Fibroblast of mammary gland (primary cell): ENCODE results near the gene PRSS57.

Experiments
- DNase-seq: peaks from one replicate; pipeline ENCODE4 v3.0.0-alpha.2; 2010; ENCODE audit warnings: low read depth
- H3K4me3 ChIP-seq: 2 replicates; pipeline ENCODE4 v1.5.1; 2011; ENCODE audit warnings: low read depth, mild to moderate bottlenecking, low read length, moderate library complexity; ENCODE audit not compliant: control insufficient read depth
- TF ChIP-seq, protein P1 (sequence below): conservative IDR thresholded peaks from 2 replicates; pipeline ENCODE4 v1.5.1; 2011; ENCODE audit warnings: low read depth, low read length, inconsistent platforms; ENCODE audit not compliant: control insufficient read depth, insufficient read depth

PRSS57 gene

DNA sequence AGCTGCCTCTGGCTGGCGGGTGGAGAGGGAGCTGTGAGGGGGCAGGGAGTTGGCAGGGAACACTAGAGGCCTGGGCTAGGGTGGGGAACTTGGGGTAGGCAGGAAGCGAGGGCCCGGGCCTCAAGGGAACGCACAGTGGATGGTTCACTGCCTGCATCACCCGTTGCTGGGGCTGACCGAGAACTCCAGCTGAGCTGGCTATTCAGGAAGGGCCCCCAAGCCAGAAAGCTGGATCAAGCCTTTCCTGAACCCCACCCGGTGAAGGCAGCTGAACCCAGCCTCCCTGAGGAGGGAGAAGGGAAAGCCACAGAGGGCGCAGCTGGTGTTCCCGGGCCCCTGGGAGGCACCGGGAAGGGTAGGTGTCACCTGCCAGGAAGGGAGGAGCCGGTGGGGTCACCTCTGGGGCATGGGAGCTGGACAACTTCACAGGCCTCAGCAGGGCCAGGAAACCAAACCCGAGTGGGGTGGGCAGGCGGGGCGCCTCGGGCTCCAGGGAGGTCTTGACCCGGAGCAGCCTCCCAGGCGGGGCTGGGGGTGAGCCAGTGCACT is 27.4 kb upstream of the PRSS57 start:
- DNase-seq: no peak
- TF ChIP-seq, protein P1, sequence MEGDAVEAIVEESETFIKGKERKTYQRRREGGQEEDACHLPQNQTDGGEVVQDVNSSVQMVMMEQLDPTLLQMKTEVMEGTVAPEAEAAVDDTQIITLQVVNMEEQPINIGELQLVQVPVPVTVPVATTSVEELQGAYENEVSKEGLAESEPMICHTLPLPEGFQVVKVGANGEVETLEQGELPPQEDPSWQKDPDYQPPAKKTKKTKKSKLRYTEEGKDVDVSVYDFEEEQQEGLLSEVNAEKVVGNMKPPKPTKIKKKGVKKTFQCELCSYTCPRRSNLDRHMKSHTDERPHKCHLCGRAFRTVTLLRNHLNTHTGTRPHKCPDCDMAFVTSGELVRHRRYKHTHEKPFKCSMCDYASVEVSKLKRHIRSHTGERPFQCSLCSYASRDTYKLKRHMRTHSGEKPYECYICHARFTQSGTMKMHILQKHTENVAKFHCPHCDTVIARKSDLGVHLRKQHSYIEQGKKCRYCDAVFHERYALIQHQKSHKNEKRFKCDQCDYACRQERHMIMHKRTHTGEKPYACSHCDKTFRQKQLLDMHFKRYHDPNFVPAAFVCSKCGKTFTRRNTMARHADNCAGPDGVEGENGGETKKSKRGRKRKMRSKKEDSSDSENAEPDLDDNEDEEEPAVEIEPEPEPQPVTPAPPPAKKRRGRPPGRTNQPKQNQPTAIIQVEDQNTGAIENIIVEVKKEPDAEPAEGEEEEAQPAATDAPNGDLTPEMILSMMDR: no peak
- no peak overlapping the region for H3K4me3 ChIP-seq

GRCh38 chr19:720345-721160 is 25.3 kb upstream of the PRSS57 start:
- DNase-seq: no peak
- no peak overlapping the region for H3K4me3 ChIP-seq
- TF ChIP-seq, protein P1: no peak

- H3K4me3 ChIP-seq: no peak overlapping the region
- TF ChIP-seq, protein P1: no peak
- DNase-seq: no peak
These were observed 24.5 kb upstream of the PRSS57 start for GRCh38 chr19:719636-720344.

DNA sequence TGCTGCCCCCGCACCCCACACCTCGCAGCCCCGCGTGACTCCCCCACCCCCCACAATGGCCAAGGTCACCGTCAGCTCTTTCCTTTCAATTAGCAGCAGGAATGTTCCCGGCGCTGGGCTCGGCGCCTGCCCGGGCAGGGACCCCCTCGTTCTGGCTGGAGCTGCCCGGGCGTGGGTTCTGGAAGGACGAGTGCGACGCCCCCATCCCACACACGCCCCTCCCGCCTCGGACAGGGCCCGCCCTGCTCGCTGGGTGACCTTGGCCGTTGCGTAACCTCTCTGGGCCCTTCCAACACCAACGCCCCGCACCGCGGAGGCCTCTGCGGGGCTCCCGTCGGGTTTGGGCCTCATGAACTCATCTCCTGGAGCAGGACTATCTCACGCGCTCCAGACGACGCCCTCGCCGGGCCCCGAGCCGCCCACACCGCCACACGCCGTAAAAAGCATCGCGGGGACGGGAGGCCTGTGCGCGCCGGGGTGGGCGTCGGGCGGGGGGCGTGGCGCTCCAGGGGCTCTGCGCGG is 23.8 kb upstream of the PRSS57 start:
- peak; percentile 37 for DNase-seq

DNA sequence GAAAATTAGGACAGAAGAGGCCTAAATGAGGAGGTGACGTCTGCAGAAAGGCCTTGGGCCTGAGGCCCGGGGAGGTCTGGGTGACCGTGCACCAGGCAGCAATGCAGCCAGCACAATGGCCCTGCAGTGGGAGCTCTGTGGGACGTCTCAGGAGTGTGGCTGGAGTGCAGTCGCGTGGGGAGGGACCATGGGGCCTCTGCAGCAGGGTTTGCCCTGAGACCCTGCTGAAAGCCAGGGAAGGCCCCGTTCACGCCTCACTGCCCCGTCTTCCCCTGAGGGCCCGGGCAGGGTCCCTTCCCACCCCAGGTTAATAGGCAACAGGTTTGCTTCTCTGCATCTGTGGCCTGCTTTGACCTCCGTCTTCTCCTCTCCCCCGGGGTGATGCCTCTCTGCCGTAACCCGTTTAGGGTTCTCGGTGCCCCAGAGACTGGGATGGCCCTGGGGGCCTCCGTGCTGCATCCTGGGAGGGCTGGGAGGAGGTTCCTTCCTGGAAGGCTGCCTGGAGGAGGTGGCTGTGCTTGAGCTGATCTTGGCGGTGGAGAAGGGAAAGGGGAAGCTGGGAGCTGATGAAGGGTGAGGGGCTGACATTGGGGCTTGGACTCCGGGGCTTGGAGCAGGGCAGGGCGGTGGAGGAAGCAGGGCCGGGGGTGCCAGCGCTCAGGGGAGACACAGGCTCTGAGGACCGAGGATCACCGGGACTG is 23.1 kb upstream of the PRSS57 start:
- TF ChIP-seq, protein P1: no peak
- H3K4me3 ChIP-seq: no peak overlapping the region
- DNase-seq: no peak

More for the DNA sequence above, 23.8 kb upstream of the PRSS57 start:
- no peak overlapping the region for H3K4me3 ChIP-seq
- TF ChIP-seq, protein P1: no peak

DNA sequence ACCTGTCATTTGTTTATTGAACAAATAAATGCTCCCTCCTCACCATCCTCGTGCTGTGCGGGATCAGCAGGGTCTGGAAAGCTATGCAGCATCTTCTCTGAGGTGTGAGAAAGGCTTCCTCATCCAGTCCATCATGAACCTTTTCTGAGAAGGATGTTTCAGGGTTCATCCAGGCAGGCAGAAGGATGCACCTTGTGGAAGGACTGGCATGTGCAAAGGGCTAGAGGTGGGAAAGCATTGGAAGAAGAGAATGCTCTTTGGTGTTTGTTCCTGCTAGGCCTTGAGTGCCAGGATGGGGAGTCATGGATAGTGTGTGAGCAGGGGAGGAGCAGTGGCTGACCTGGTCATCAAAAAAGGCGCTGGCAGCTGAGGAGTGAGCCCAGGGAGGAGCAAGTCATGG is 20.1 kb upstream of the PRSS57 start:
- H3K4me3 ChIP-seq: no peak overlapping the region
- TF ChIP-seq, protein P1: no peak
- no peak for DNase-seq
